Fibroblast of mammary gland (primary cell): ENCODE results near the gene TMPRSS11F.
A peak's percentile ranks its signal among the peaks of the same experiment; 100 is the strongest.

Experiments
- DNase-seq: peaks from one replicate; pipeline ENCODE4 v3.0.0-alpha.2; 2010; ENCODE audit warnings: low read depth
- H3K4me3 ChIP-seq: 2 replicates; pipeline ENCODE4 v1.5.1; 2011; ENCODE audit warnings: low read depth, mild to moderate bottlenecking, low read length, moderate library complexity; ENCODE audit not compliant: control insufficient read depth
- CTCF ChIP-seq: conservative IDR thresholded peaks from 2 replicates; pipeline ENCODE4 v1.5.1; 2011; ENCODE audit warnings: low read depth, low read length, inconsistent platforms; ENCODE audit not compliant: control insufficient read depth, insufficient read depth

TMPRSS11F gene

DNA sequence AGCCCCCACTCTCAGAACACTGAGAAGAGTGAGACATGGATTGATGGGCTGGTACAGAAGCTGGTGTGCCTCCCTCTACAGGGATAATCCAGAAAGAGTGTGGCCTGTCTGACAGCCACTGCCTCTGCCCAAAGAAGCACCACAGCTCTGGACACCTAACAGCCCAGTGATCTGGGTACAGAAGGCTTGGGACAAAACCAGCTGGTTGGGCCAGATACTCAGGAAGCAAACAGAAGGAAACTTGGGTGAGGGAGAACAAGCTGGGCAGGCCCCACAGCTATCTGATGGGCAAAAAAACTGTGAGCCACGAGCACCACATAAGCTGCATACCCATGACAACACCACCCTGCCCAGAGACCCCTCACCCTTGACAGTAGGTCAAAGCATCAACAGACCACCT lies 46.9 kb downstream of the TMPRSS11F start:
- no peak for DNase-seq
- no peak for TF ChIP-seq CTCF
- no peak overlapping the region for H3K4me3 ChIP-seq

DNA sequence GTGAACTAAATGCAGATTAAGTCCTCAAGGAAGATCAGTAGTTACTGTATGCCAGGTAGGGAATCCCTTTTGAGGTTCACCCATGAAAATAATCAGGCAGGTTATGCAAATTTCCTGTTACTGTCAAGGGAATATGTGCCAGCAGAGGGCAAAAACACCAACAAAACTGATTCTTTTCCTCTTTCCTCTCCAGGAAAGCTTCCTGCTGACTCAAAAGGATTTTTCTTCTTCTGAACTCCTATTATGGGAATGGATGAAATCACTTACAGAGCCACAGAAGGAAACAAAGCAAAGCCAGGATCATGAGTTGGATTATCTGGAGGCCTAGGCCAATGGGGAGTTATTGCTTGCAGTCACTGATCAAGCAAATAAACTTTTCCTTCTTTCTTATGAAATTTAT lies 49.7 kb downstream of the TMPRSS11F start:
- H3K4me3 ChIP-seq, result no peak overlapping the region
- no peak for TF ChIP-seq CTCF
- DNase-seq, result no peak

GRCh38 chr4:68077737-68078136 lies 51.9 kb downstream of the TMPRSS11F start:
- no peak for DNase-seq
- TF ChIP-seq CTCF, result no peak
- no peak overlapping the region for H3K4me3 ChIP-seq

DNA sequence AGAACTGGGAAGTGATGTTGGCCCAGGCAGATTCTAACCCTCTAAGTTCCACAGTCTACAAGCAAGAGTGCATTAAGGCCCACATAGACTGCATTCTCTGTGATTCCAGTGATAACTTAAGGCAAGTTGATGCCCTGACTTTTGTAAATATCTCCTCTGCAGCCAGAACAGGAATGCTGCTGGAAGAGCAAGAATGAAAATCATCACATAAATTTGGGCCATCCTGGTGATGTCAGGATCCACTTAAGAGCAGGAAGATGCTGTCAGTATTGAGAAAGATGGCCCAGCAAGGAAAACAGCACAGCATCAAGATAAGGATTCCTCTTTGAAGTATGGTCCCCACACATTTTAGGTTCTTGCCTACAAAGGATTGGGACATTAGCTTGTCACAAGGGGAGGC lies 52.4 kb downstream of the TMPRSS11F start:
- DNase-seq, result no peak
- TF ChIP-seq CTCF, result no peak

DNA sequence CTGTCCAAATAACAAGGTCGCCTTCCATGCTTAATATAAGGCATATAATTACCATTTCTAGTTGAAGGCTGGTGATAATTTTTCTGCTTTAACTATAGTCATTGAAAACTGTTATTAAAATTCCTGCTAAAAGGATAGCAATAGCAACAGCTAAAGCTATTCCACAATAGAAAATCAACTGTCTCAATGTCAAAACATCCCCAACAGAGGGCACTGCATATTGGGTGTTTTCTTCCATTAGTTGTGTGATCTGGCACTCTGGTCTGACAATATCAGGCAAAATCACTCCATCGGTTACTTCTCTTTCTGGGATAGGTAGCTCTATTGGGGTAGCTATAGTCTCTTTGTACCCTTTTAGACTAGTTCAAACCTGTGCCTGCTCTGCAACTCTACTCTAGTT lies 53.5 kb downstream of the TMPRSS11F start:
- no peak overlapping the region for H3K4me3 ChIP-seq
- no peak for TF ChIP-seq CTCF
- no peak for DNase-seq

More for the DNA sequence above, 52.4 kb downstream of the TMPRSS11F start:
- H3K4me3 ChIP-seq, result no peak overlapping the region

GRCh38 chr4:68074397-68074796 lies 55.3 kb downstream of the TMPRSS11F start:
- DNase-seq, result peak; percentile 20
- H3K4me3 ChIP-seq, result no peak overlapping the region
- no peak for TF ChIP-seq CTCF

- no peak for DNase-seq
- TF ChIP-seq CTCF, result no peak
- H3K4me3 ChIP-seq, result no peak overlapping the region
Measured at GRCh38 chr4:68070302-68070701, 59.4 kb downstream of the TMPRSS11F start.
